GM18511 (cell line): Measurements from ENCODE around the gene IQSEC1.
A peak's percentile ranks its signal among the peaks of the same experiment; 100 is the strongest.

Source experiments
- ATAC-seq: cut with Tn5 transposase; IDR thresholded peaks from one replicate; pipeline ENCODE4 v1.9.1; 2021; ENCODE audit warnings: mild to moderate bottlenecking, moderate library complexity; ENCODE audit not compliant: unreplicated experiment

IQSEC1 gene

GRCh38 chr3:13007251-13007941 lies 65.8 kb downstream of the IQSEC1 start:
- ATAC-seq: no peak

- ATAC-seq: no peak
These were observed 66.8 kb downstream of the IQSEC1 start for GRCh38 chr3:13006216-13006990.

GRCh38 chr3:13005301-13005700 lies 67.9 kb downstream of the IQSEC1 start:
- ATAC-seq: no peak

DNA sequence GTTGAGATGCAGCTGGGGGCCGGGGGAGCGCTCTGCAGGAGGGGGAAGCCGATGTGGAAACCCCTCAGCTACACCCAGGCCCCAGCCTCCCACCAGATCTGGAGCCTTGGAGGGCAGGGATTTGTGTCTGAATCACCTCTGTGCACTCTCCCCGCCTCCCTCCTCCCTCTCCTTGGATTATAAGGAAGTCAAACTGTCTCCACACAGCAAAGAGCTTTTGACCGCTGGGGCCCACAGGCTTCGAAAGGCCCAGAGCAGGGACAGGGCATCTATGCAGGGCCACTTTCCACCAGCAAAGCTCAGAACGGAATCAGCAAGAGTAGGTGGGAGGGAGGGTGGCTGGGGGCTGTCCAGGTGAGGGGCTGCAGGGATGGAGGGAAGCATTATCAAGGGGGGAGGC lies 68.9 kb downstream of the IQSEC1 start:
- no peak for ATAC-seq

GRCh38 chr3:13003608-13004007 lies 69.6 kb downstream of the IQSEC1 start:
- no peak for ATAC-seq

- peak; percentile 68 for ATAC-seq
These were observed 70.7 kb downstream of the IQSEC1 start for GRCh38 chr3:13002398-13003124.

DNA sequence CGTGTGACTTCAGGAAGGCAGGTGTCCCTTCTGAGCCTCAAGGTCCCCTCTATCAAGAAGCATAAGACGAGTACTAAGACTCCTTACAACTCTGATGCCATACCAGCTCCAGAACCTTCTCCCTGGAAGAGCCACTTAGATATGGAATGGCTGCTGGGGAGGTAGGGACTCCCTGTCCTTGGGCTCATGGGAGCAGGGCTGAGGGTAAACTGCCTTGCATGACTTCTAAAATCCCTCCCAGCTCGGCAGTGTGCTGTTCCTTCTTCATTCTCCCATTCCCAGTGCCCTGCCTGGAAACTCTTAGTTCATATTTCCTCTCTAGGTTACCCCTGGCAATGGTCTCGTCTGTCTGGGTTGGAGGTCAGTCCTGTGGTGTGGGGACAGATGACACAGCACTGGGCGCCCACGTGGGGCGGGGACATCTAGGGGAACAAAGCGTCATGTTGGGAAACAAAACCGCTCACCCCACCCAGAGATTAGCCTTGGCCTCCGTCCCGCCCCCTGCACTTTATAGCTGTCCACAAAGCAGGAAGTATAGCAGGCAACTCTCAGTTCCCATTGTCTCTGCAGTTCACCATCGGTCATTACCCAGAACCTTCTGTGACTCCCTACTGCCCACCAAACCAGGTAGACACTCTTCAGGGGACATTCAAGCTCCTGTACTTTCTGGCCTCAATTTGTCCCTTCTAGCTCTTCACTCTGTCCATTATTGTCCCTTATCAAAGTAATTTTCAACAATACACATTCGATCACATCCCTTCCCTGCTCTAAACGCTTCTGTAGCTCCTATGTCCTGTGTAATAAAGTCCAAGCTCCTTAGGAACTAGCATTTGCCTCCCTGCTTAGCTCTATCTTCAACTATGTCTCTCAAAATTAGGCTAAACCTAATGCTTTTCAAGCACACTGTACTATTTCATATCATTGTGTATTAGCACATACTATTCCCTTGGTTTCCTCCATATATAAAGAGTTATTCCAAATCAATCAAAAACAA lies 73.8 kb downstream of the IQSEC1 start:
- no peak for ATAC-seq

DNA sequence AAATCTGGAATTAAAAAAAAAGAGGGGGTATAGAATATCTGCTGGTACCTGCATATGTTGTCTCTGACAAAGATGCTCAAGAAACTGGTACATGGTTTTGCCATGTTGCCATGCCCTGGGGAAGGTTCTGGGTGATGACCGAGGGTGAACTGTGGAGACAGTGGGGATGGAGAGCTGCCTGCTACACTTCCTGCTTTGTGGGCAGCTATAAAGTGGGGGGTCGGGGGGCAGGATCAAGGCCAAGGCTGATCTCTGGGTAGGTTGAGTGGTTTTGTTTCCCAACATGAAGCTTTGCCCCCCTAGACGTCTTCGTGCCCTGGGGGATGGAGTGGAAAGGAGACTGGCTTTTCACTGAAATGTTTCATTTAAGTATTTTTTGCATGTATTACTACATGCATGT lies 74.6 kb downstream of the IQSEC1 start:
- ATAC-seq: no peak

- no peak for ATAC-seq
These were observed 75.8 kb downstream of the IQSEC1 start for GRCh38 chr3:12997387-12997786.

GRCh38 chr3:12996181-12996506 lies 77.1 kb downstream of the IQSEC1 start:
- no peak for ATAC-seq

DNA sequence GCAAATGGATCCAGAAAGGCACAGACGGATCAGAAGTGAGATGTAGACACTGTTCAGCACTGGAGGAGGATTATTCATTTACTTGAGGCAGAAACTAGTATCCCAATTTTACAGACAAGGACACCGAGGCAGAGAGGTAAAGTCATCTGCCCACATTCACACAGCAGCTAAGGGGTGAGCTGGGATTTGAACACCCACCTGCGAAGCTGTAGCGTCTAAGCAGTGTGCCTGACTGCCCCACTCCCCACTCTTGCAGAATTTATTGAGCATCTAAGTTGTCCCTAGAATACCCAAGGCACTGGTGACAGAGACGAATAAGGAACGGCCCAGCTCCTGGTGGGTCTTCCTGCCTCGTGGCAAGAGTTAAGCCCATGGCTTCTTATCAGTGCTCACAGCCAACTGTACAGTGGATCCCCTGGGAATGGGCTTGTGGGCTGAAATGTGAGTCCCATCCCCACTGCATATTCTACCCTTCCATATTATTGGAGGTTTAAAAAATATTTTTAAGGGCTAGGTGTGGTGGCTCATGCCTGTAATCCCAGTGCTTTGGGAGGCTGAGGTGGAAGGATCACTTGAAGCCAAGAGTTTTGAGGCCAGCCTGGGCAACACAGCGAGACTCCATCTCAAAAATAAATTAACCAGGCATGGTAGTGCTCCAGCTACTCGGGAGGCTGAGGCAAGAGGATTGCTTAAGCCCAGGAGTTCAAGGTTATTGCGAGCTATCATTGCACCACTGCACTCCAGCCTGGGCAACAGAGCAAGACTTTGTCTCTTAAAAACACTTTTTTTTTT lies 77.6 kb downstream of the IQSEC1 start:
- no peak for ATAC-seq

GRCh38 chr3:12994607-12995388 lies 78.4 kb downstream of the IQSEC1 start:
- ATAC-seq: peak; percentile 77

- ATAC-seq: peak; percentile 42
These were observed 78.9 kb downstream of the IQSEC1 start for GRCh38 chr3:12994357-12994606.

DNA sequence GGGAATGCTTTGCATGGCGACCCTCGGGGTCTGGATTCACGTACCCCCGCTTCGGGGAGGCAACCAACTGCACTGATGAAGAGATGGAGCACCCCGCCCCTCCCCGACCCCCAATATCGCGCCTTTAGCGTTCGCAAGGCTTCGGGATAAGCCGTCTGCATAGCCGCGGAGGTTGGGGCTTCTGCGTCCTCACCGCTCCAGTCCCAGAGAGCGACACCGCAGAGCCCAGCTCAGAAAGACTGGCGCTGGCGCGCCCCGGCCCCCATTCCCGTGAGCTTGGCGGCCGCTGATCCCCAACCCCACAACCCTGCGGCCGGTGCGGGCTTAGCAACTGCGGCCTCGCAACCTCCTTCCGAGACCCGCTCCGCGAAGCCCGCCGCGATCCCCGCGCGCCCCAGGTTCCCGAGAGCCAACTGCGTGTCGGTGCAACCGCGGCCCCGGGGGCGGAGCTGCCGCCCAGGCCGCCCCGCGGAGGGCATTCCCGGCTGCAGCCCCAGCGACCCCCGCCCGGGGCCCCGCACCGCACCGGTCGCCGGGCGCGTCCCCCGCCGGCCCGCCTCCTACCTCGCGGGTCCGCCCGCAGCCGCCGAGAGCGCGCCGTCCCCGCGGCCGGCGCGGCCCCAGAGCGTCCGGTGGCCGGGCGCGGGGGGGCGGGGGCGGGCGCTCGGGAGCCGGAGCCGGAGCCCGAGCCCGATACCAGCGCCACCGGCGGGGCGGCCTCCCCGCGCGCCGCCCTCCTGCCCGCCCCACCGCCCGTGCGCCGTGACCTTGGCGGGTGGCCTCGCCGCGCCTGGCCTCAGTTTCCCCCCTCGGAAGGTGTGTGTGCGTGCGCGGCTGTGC lies 79.5 kb downstream of the IQSEC1 start:
- ATAC-seq: peak; percentile 25

- ATAC-seq: no peak
These were observed 80.4 kb downstream of the IQSEC1 start for GRCh38 chr3:12992629-12993516.

GRCh38 chr3:12991861-12992281 lies 81.4 kb downstream of the IQSEC1 start:
- no peak for ATAC-seq

- no peak for ATAC-seq
These were observed 81.8 kb downstream of the IQSEC1 start for GRCh38 chr3:12991481-12991837.
